Measurements from ENCODE around the gene LTA4H. TPM values are rescaled to one million over a fixed set of nuclear protein-coding genes. Genes with fewer than 3 reads are reported as not detected.
"Not testable (repeated sequence)": the region's sequence is repeated elsewhere in the genome, so short reads cannot be mapped to it uniquely, and the experiment has no call there.

The LTA4H gene
- total RNA-seq, 3 donors from 2014 or later (not counting 1 experiment from before 2014, with no cell fraction given), result 43.1 to 51.9 (median 48.3) TPM

DNA sequence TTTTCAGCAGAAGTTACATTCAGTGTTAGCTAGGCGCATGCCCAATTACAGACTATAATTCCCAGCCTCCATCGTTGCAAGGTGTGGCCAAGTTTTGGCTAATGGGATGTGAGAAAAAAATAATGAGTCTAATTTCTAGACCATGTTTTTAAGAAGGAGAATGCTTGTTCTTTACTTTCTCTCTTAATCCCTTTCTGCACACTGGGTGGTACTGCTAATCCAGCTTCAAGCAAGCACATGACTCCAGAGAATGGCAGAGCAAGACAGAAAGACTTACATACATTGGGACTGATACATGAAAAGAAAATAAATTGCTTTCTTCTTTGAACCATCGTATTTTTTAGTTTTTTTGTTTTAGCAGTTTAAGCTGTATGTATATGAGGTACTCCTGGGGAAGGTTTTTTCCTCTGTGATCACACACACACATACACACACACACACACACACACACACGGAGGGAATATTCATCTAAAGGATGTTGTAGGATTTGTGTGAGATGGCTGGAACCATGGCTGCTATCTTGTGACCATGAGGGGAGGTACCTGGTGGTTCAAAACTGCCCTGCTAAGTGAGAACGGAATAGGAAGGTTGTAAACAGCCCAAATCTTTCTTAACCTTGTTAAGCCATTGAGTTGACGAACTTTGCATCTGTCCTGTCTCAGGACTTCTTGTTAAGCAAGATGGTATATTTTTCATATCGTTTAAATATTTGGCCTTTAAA is 34.3 kb upstream of the LTA4H start:
- intact Hi-C loops (cut with micrococcal nuclease), result no loop called here

DNA sequence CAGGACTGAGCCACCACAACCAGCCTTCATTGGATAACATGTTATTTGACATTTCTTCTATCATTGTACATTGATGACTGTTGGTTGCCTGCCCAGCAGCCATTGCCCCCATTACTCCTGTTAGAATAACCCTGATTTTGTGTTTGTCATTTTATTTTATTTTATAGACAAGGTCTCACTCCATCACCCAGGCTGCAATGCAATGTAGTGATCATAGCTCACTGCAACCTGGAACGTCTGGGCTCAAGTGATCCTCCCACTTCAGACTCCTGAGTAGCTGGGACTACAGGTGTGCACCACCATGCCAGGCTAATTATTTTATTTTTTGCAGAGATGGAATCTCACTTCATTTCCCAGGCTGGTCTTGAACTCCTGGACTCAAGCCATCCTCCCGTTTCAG is 33.2 kb upstream of the LTA4H start:
- Mint-ChIP-seq H3K4me3 (no peak overlapping the region), H3K4me1 (peaks cover 11 to 17% of the 10 kb centered on the region in 2 donors), H3K9me3 (no peaks in the 10 kb centered on the region), H3K27me3 (ENCODE audit: low read depth in 2 of 2) (peaks cover 6 to 16% of the 10 kb centered on the region in 2 donors), H3K27ac (no peak overlapping the region), H3K36me3 (no peaks in the 10 kb centered on the region)
- no peaks in the 10 kb centered on the region for H3K36me3 ChIP-seq (ENCODE audit: control insufficient read depth, insufficient read depth, low read length)
- DNase-seq (no peak), ATAC-seq (no peak)
- TF ChIP-seq, protein P1, sequence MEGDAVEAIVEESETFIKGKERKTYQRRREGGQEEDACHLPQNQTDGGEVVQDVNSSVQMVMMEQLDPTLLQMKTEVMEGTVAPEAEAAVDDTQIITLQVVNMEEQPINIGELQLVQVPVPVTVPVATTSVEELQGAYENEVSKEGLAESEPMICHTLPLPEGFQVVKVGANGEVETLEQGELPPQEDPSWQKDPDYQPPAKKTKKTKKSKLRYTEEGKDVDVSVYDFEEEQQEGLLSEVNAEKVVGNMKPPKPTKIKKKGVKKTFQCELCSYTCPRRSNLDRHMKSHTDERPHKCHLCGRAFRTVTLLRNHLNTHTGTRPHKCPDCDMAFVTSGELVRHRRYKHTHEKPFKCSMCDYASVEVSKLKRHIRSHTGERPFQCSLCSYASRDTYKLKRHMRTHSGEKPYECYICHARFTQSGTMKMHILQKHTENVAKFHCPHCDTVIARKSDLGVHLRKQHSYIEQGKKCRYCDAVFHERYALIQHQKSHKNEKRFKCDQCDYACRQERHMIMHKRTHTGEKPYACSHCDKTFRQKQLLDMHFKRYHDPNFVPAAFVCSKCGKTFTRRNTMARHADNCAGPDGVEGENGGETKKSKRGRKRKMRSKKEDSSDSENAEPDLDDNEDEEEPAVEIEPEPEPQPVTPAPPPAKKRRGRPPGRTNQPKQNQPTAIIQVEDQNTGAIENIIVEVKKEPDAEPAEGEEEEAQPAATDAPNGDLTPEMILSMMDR (IDR thresholded peaks at IDR 0.05), result no peak
- WGBS (ENCODE audit: insufficient coverage), result 96% methylated on average over 2 of the region's 2 CpGs
- peaks cover 4% of the 10 kb centered on the region for H3K4me1 ChIP-seq (ENCODE audit: control insufficient read depth, insufficient read depth, low read length)
- intact Hi-C loops (cut with micrococcal nuclease), result no loop called here
- H3K9me3 ChIP-seq (ENCODE audit: control insufficient read depth, insufficient read depth, low read length), result no peaks in the 10 kb centered on the region
- H3K4me3 ChIP-seq (ENCODE audit: low read length), result no peak overlapping the region
- H3K27ac ChIP-seq (ENCODE audit: low read length), result no peak overlapping the region
- no peaks in the 10 kb centered on the region for H3K27me3 ChIP-seq (ENCODE audit: control insufficient read depth, insufficient read depth, low read length)

More for the DNA sequence above, 34.3 kb upstream of the LTA4H start:
- Mint-ChIP-seq H3K4me1 (peaks cover 4 to 9% of the 10 kb centered on the region in 2 donors), H3K4me3 (no peak overlapping the region), H3K36me3 (no peaks in the 10 kb centered on the region), H3K27ac (no peak overlapping the region), H3K9me3 (no peaks in the 10 kb centered on the region), H3K27me3 (ENCODE audit: low read depth in 2 of 2) (peaks cover 7 to 17% of the 10 kb centered on the region in 2 donors)
- no peak for ATAC-seq
- Histone ChIP-seq H3K4me1 (ENCODE audit: control insufficient read depth, insufficient read depth, low read length) (no peaks in the 10 kb centered on the region), H3K36me3 (ENCODE audit: control insufficient read depth, insufficient read depth, low read length) (no peaks in the 10 kb centered on the region), H3K9me3 (ENCODE audit: control insufficient read depth, insufficient read depth, low read length) (no peaks in the 10 kb centered on the region), H3K4me3 (ENCODE audit: low read length) (no peak overlapping the region), H3K27me3 (ENCODE audit: control insufficient read depth, insufficient read depth, low read length) (no peaks in the 10 kb centered on the region), H3K27ac (ENCODE audit: low read length) (no peak overlapping the region)
- no peak for DNase-seq
- TF ChIP-seq, protein P1 (IDR thresholded peaks at IDR 0.05), result no peak
- 100% methylated on average over 3 of the region's 7 CpGs for WGBS (ENCODE audit: insufficient coverage)

DNA sequence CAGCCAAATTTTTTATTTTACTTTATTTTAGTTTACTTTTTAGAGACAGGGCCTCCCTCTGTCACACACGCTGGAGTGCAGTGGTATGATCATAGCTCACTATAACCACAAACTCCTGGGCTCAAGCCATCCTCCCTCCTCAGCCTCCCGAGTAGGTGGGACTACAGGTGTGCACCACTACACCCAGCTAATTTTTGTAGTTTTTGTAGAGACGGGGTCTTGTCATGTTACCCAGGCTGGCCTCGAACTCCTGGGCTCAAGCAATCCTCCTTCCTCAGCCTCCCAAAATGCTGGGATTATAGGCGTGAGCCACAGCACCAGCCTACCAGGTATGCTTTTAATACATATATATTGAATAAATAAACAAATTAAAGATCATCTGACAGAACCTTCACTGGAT is 32.7 kb upstream of the LTA4H start:
- H3K27me3 Mint-ChIP-seq (ENCODE audit: low read depth in 2 of 2), result peaks cover 3 to 10% of the 10 kb centered on the region in 2 donors
- no peak overlapping the region for H3K4me3 Mint-ChIP-seq
- ATAC-seq, result no peak
- H3K9me3 Mint-ChIP-seq, result no peaks in the 10 kb centered on the region
- Histone ChIP-seq H3K36me3 (ENCODE audit: control insufficient read depth, insufficient read depth, low read length) (no peaks in the 10 kb centered on the region), H3K4me1 (ENCODE audit: control insufficient read depth, insufficient read depth, low read length) (peaks cover 4% of the 10 kb centered on the region), H3K27me3 (ENCODE audit: control insufficient read depth, insufficient read depth, low read length) (no peaks in the 10 kb centered on the region), H3K27ac (ENCODE audit: low read length) (no peak overlapping the region), H3K9me3 (ENCODE audit: control insufficient read depth, insufficient read depth, low read length) (no peaks in the 10 kb centered on the region), H3K4me3 (ENCODE audit: low read length) (no peak overlapping the region)
- WGBS (ENCODE audit: insufficient coverage), result 90% methylated on average over 4 of the region's 5 CpGs
- no peak overlapping the region for H3K27ac Mint-ChIP-seq
- peaks cover 12 to 22% of the 10 kb centered on the region in 2 donors for H3K4me1 Mint-ChIP-seq
- intact Hi-C loops (cut with micrococcal nuclease), result no loop called here
- H3K36me3 Mint-ChIP-seq, result no peaks in the 10 kb centered on the region
- no peak for DNase-seq
- TF ChIP-seq, protein P1 (IDR thresholded peaks at IDR 0.05), result no peak

GRCh38 chr12:96065776-96066175 is 30.4 kb upstream of the LTA4H start:
- H3K36me3 Mint-ChIP-seq; DNase-seq; H3K4me3 ChIP-seq (ENCODE audit: low read length); H3K27ac Mint-ChIP-seq; H3K9me3 Mint-ChIP-seq; intact Hi-C loops (cut with micrococcal nuclease); H3K27me3 ChIP-seq (ENCODE audit: control insufficient read depth, insufficient read depth, low read length); H3K9me3 ChIP-seq (ENCODE audit: control insufficient read depth, insufficient read depth, low read length); ATAC-seq; H3K4me3 Mint-ChIP-seq; H3K27ac ChIP-seq (ENCODE audit: low read length); H3K36me3 ChIP-seq (ENCODE audit: control insufficient read depth, insufficient read depth, low read length); H3K27me3 Mint-ChIP-seq (ENCODE audit: low read depth in 2 of 2): not testable (repeated sequence)
- 93% methylated on average over 3 of the region's 3 CpGs for WGBS (ENCODE audit: insufficient coverage)
- H3K4me1 Mint-ChIP-seq, result peaks cover 26 to 29% of the 10 kb centered on the region in 2 donors
- peaks cover 11% of the 10 kb centered on the region for H3K4me1 ChIP-seq (ENCODE audit: control insufficient read depth, insufficient read depth, low read length)
